Activated CD8-positive, alpha-beta T cell treated with anti-CD3 and anti-CD28 coated beads, Interleukin-2, amount 10 ng/mL, durations not matched to agents 7 days and 5 days (primary cell): ENCODE measurements around the gene BRD4. TPM values are rescaled to one million over a fixed set of nuclear protein-coding genes. Genes with fewer than 3 reads are reported as not detected.
A peak's percentile ranks its signal among the peaks of the same experiment; 100 is the strongest.
"Not testable (repeated sequence)": the region's sequence is repeated elsewhere in the genome, so short reads cannot be mapped to it uniquely, and the experiment has no call there.

Experiments used
- ATAC-seq: fragments of 150-1000 bp; cut with Tn5 transposase; one replicate; pipeline ENCODE4 v1.10.0; 2021; ENCODE audit warnings: moderate library complexity
- CTCF ChIA-PET: fragments of 350-600 bp; sonication (Branson Sonifier 250); formaldehyde crosslinking; loops from one replicate; lab custom pipeline; 2021; ENCODE audit warnings: antibody characterized with exemption; lab: Charles Lee
- POLR2A ChIA-PET: fragments of 350-600 bp; sonication (Branson Sonifier 250); formaldehyde crosslinking; loops from one replicate; lab custom pipeline; 2021; ENCODE audit warnings: antibody characterized with exemption; lab: Charles Lee
- DNase-seq: peaks from one replicate; pipeline ENCODE4 v3.0.0-alpha.2; 2020
- H3K27ac Mint-ChIP-seq: one replicate; pipeline ENCODE4 v1.8.0; 2021; ENCODE audit warnings: mild to moderate bottlenecking, mixed read lengths
- H3K27me3 Mint-ChIP-seq: one replicate; pipeline ENCODE4 v1.8.0; 2021; ENCODE audit warnings: low read depth, mixed read lengths
- H3K36me3 Mint-ChIP-seq: one replicate; pipeline ENCODE4 v1.8.0; 2021; ENCODE audit warnings: low read depth, mixed read lengths
- H3K4me1 Mint-ChIP-seq: one replicate; pipeline ENCODE4 v1.8.0; 2021; ENCODE audit warnings: low read depth, mixed read lengths
- H3K4me3 Mint-ChIP-seq: one replicate; pipeline ENCODE4 v1.8.0; 2021; ENCODE audit warnings: mild to moderate bottlenecking, mixed read lengths
- H3K9me3 Mint-ChIP-seq: one replicate; pipeline ENCODE4 v1.8.0; 2022; ENCODE audit warnings: mixed read lengths; ENCODE audit not compliant: insufficient read depth
- total RNA-seq, 2 experiments: library from RNA; stranded (reverse); gene quantifications; one replicate each; pipeline ENCODE4 v1.2.3, GENCODE V29; 2021

BRD4 gene
- total RNA-seq, 2 experiments from 2014 or later, result 102 to 108 TPM

DNA sequence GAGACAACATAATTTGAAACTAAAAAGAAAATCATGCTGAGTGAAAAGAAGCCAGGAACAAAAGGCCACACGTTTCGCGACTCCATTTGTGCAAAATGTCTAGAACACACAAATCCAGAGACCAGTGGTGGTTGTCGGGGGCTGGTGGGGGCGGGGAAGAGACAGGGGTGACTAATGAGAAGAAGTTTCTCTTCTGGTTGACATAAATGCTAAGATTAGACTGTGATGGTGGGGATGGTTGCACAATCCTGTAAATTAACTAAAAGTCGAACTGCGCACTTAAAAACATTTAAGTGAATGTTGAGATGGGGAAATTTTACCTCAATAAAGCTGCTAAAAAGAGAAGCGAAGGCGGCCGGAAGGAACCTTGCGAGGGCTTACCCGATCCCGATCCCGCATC, 40.1 kb upstream of the BRD4 start:
- ATAC-seq, result no peak
- Mint-ChIP-seq H3K27me3 (no peaks in the 10 kb centered on the region), H3K4me3 (no peak overlapping the region), H3K27ac (no peak overlapping the region), H3K9me3 (no peaks in the 10 kb centered on the region), H3K36me3 (peaks cover 52% of the 10 kb centered on the region), H3K4me1 (peaks cover 14% of the 10 kb centered on the region)
- CTCF ChIA-PET, result no interaction called here
- DNase-seq, result no peak
- POLR2A ChIA-PET, result no interaction called here

DNA sequence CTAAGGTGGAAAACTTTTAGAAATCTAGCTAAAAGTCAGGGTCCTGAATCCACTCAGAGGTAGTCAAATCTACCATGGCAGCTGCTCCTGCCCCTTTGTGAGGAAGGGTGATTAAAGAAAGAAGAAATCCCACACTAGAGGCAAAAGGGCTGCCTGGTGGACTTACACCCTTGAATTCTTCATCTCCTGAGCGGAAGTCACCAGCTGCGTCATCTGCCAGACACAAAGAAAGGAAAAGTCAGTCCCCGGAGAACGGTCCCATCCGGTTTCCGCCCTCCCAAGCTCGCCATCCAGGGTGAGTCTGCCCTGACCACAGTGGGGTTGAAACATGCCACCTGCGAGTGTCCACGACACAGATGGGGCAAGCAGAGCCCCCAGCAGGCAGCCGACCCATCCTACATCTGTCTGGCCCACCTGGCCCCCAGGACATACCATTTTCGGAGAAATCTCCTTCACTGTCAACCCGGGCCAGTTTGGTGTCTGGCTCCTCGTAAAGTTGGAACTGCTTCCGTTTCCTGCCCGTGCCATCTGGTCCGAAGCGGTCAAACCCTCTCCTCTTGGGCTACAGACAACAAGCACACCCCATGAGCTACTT, 39.5 kb upstream of the BRD4 start:
- ChIA-PET POLR2A (no interaction called here), CTCF (no interaction called here)
- DNase-seq (no peak), ATAC-seq (no peak)
- Mint-ChIP-seq H3K4me1 (peaks cover 10% of the 10 kb centered on the region), H3K9me3 (no peaks in the 10 kb centered on the region), H3K36me3 (peaks cover 54% of the 10 kb centered on the region), H3K27ac (no peak overlapping the region), H3K4me3 (no peak overlapping the region), H3K27me3 (no peaks in the 10 kb centered on the region)

DNA sequence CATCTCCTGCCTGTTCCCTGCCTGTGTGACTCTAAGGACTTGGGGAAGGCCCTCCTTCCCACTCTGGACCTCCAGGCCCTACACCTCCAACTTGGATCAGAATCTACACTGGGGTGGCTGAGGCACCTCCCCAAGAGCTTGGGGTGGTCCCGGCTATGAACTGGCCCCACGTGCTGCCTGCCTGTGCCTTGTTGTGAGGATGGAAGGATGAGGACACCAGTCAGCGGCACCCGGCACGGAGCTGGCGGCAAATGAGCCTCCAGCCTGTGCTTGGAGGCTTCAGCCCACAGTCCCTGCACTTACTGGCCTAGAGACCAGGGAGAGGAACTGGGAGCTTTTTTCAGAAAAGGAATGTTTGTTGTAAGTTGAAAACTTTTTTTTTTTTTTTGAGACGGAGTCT, 38.8 kb upstream of the BRD4 start:
- Mint-ChIP-seq H3K4me1 (peaks cover 6% of the 10 kb centered on the region), H3K4me3 (no peak overlapping the region), H3K9me3 (no peaks in the 10 kb centered on the region), H3K27ac (no peak overlapping the region), H3K36me3 (peaks cover 54% of the 10 kb centered on the region), H3K27me3 (no peaks in the 10 kb centered on the region)
- POLR2A ChIA-PET, result no interaction called here
- no peak for ATAC-seq
- no peak for DNase-seq
- CTCF ChIA-PET, result no interaction called here

DNA sequence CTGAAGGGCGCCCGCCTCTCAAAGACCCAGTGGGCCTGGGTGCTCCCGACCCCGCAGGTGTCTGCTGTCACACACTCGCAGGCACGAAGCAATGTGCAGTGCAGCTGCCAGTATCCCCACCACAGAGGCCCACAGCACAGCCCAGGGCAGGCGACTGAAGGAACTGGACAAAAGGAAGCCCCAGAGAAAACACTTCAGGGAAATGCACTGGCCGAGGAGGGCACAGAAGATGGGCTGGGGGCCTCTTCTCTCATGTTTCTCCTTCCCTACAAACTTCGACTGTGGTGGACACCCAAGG, 37.2 kb upstream of the BRD4 start:
- ChIA-PET CTCF (no interaction called here), POLR2A (no interaction called here)
- H3K27me3 Mint-ChIP-seq, result no peaks in the 10 kb centered on the region
- H3K27ac Mint-ChIP-seq, result no peak overlapping the region
- H3K4me1 Mint-ChIP-seq, result peaks cover 3% of the 10 kb centered on the region
- ATAC-seq, result no peak
- no peak for DNase-seq
- no peaks in the 10 kb centered on the region for H3K9me3 Mint-ChIP-seq
- peaks cover 62% of the 10 kb centered on the region for H3K36me3 Mint-ChIP-seq
- no peak overlapping the region for H3K4me3 Mint-ChIP-seq

DNA sequence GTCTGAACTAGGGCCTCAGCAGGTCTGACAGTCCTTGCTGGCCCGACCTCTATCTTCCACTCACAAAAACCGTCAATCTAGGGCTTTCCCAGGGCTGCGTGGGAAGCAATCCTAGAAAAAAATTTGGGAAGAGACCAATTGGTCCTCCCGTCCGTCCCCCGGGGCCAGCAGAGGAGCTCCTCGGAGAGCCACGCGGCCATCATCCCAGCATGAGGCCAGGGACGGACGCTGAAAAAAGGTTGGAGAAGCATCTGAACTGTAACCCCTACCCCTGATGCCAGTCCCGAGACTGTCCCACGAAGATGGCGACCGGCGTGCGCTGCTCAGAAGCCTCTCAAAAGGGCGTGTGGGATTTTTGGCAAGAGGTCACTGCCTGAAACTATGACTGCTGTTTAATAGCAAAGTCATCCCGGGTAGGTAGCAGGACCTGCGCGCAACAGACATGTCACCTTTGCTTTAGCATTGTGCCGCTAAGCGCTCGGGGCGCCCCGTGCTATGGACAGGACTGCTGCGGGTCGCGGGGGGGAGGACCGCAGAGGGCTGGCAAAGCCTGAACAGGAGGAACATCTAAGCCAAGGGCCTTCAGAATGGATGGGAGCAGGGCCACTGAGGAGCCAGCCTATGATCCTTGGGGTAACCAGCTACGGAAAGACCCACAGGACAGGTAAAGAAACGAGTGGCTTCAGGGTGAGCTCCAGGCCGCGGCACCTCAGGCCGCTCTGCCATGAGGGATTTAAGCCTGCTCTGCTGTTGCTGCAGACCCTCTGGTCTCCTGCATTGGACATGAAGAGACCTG, 36.7 kb upstream of the BRD4 start:
- DNase-seq (no peak), ATAC-seq (no peak)
- H3K36me3 Mint-ChIP-seq, result peaks cover 62% of the 10 kb centered on the region
- ChIA-PET POLR2A (no interaction called here), CTCF (no interaction called here)
- H3K4me3 Mint-ChIP-seq, result no peak overlapping the region
- no peaks in the 10 kb centered on the region for H3K9me3 Mint-ChIP-seq
- H3K4me1 Mint-ChIP-seq, result peaks cover 3% of the 10 kb centered on the region
- H3K27me3 Mint-ChIP-seq, result no peaks in the 10 kb centered on the region
- no peak overlapping the region for H3K27ac Mint-ChIP-seq

DNA sequence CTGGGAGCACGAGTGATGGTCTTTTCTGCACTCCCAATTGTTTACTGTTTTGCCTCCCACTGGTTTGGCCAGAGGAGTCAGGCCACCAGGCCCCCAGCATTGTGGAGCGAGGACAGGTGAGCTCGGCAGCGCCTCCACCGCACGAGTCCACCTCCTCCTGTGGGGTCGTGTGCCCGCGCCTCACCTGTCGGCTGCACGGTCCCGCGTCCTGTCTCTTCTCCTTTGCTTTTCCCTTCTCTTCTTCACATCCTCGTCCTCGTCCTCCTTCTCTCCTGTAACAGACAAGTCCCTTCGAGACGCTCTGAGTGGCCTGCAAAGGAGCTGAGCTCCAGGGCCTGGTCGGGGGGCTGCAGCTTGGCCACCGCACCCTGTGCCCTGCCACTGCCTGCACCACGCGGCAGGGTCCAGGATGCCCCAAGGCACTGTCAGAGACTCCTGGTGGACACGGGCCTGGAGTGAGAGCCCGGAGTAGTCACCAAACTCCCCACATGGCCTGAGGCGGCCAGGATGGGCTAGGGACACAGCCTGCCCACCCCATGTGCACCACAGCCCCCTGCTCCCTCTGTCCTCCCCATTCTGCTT, 35.8 kb upstream of the BRD4 start:
- no peaks in the 10 kb centered on the region for H3K27me3 Mint-ChIP-seq
- DNase-seq (no peak), ATAC-seq (no peak)
- H3K27ac Mint-ChIP-seq, result no peak overlapping the region
- peaks cover 59% of the 10 kb centered on the region for H3K36me3 Mint-ChIP-seq
- H3K4me3 Mint-ChIP-seq, result no peak overlapping the region
- POLR2A ChIA-PET, result no interaction called here
- CTCF ChIA-PET, result no interaction called here
- no peaks in the 10 kb centered on the region for H3K4me1 Mint-ChIP-seq
- H3K9me3 Mint-ChIP-seq, result no peaks in the 10 kb centered on the region

DNA sequence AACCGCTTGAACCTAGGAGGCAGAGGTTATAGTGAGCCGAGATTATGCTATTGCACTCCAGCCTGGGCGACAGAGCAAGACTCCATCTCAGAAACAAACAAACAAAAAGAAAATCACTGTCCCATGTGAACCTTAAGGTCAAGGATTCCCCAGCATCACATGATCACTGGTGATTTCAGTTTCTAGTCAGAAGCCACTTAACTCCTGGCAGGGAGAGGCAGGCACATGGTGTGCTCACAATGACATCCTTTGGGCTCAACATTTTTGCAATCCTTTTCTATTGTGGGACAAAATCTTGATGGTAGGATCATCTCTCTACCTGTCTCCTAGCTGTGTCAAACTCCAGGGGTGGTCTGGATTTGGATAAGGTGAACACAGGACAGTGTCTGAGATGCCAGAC, 35.1 kb upstream of the BRD4 start:
- ChIA-PET POLR2A (interaction anchor here (0.6 kb wide), 1 partner anchor 124 kb away, joined by 3 read pairs; no protein-coding TSS in a partner anchor), CTCF (no interaction called here)
- Mint-ChIP-seq H3K4me3 (no peak overlapping the region), H3K36me3 (peaks cover 57% of the 10 kb centered on the region), H3K9me3 (no peaks in the 10 kb centered on the region), H3K4me1 (no peaks in the 10 kb centered on the region), H3K27me3 (no peaks in the 10 kb centered on the region), H3K27ac (no peak overlapping the region)
- ATAC-seq (no peak), DNase-seq (no peak)

DNA sequence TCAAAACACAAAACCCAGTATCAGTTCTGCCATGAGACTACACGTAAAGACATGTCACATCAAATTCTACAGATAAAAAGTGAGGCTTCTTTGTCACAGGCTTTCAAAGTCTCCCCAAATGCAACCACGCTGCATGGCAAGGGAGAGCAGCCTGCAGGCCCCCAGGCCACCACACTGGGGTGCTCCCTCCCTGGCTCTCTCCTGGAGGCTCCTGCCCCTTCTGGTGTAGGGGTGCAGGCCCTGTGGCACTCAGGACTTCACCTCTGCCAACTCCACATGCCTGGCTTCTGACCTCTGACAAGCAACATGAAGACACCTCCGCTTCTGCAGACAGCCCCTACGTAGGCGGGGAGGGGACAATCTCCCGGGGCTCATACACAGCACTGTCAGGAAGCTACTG, 32.9 kb upstream of the BRD4 start:
- H3K4me1 Mint-ChIP-seq, result peaks cover 5% of the 10 kb centered on the region
- no peak overlapping the region for H3K4me3 Mint-ChIP-seq
- ChIA-PET CTCF (no interaction called here), POLR2A (interaction anchor here (0.8 kb wide), 1 partner anchor 12 kb away, joined by 3 read pairs; no protein-coding TSS in a partner anchor)
- DNase-seq (no peak), ATAC-seq (peak; percentile 34)
- H3K27me3 Mint-ChIP-seq, result no peaks in the 10 kb centered on the region
- no peak overlapping the region for H3K27ac Mint-ChIP-seq
- peaks cover 61% of the 10 kb centered on the region for H3K36me3 Mint-ChIP-seq
- no peaks in the 10 kb centered on the region for H3K9me3 Mint-ChIP-seq

DNA sequence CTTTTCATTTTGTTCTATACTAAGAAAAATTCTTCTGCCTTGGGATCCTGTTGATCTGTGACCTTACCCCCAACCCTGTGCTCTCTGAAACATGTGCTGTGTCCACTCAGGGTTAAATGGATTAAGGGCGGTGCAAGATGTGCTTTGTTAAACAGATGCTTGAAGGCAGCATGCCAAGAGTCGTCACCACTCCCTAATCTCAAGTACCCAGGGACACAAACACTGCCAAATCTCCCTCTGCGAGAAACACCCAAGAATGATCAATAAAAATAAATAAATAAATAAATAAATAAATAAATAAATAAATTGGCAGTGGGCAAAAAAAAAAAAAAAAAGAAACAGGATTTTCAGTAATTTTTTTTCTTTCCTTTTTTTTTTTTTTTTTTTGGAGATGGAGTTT, 31.5 kb upstream of the BRD4 start:
- H3K36me3 Mint-ChIP-seq, result peaks cover 60% of the 10 kb centered on the region
- ATAC-seq, H3K27me3 Mint-ChIP-seq, POLR2A ChIA-PET, H3K4me1 Mint-ChIP-seq, H3K9me3 Mint-ChIP-seq, H3K27ac Mint-ChIP-seq, DNase-seq, H3K4me3 Mint-ChIP-seq, CTCF ChIA-PET: not testable (repeated sequence)

DNA sequence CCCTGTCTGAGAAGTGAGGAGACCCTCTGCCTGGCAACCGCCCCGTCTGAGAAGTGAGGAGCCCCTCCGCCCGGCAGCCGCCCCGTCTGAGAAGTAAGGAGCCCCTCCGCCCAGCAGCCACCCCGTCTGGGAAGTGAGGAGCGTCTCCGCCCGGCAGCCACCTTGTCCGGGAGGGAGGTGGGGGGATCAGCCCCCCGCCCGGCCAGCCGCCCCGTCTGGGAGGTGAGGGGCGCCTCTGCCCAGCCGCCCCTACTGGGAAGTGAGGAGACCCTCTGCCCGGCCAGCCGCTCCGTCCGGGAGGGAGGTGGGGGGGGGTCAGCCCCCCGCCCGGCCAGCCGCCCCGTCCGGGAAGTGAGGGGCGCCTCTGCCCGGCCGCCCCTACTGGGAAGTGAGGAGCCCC, 30.7 kb upstream of the BRD4 start:
- H3K9me3 Mint-ChIP-seq, H3K4me1 Mint-ChIP-seq, H3K4me3 Mint-ChIP-seq, DNase-seq, ATAC-seq, CTCF ChIA-PET, H3K27ac Mint-ChIP-seq, H3K27me3 Mint-ChIP-seq, POLR2A ChIA-PET: not testable (repeated sequence)
- peaks cover 63% of the 10 kb centered on the region for H3K36me3 Mint-ChIP-seq

DNA sequence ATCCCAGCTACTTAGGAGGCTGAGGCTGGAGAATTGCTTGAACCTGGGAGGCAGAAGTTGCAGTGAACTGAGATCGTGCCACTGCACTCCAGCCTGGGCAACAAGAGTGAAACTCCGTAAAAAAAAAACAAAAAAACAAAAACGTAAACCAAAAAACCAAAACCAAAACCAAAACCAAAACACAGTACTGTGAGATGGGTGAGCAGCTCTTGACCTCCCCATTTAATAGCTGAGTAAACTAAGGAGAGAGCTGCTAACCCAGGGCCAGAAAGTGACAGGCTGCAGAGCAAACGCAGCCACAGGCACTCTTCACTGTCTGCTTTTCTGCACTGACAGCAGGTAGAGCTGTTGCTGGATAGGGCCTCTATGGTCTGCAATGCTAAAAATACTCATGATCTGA, 27.7 kb upstream of the BRD4 start:
- H3K4me3 Mint-ChIP-seq, ATAC-seq, H3K27ac Mint-ChIP-seq, H3K27me3 Mint-ChIP-seq, H3K9me3 Mint-ChIP-seq, DNase-seq, H3K4me1 Mint-ChIP-seq: not testable (repeated sequence)
- ChIA-PET POLR2A (interaction anchor here (2.3 kb wide), 1 partner anchor 19 kb away, joined by 8 read pairs; no protein-coding TSS in a partner anchor), CTCF (interaction anchor here (1.3 to 2.2 kb wide), 2 partner anchors 20 to 59 kb away, joined by 4 to 7 read pairs; partner anchors contain the start of genes AKAP8 and AKAP8L)
- H3K36me3 Mint-ChIP-seq, result peaks cover 59% of the 10 kb centered on the region

DNA sequence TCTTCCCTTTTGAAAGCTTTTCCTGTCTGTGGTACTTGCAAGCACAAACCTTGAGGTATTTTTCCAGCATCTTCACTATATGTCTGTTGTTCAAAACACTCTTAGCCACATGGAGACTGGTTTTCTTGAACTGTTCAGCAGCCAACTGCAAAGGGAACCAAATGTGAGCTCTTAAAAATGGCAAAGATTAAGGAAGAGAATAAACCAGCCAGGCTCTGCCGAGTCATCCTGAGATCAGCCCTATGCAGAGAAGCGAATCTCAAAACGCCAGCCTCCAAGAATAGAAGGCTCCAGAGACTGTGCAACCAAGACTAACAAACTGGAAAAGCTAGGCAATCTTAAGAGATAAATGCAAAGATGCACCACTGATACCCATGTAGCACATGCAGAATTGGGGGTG, 26.6 kb upstream of the BRD4 start:
- H3K9me3 Mint-ChIP-seq, result no peaks in the 10 kb centered on the region
- peak overlapping the region; percentile 58 for H3K27ac Mint-ChIP-seq
- ChIA-PET POLR2A (interaction anchor here (2.3 kb wide), 1 partner anchor 20 kb away, joined by 8 read pairs; no protein-coding TSS in a partner anchor), CTCF (interaction anchor here (0.7 to 2.2 kb wide), 3 partner anchors 60 to 209 kb away, joined by 3 to 7 read pairs (median 3); partner anchors contain the start of gene AKAP8L)
- no peaks in the 10 kb centered on the region for H3K27me3 Mint-ChIP-seq
- H3K36me3 Mint-ChIP-seq, result peaks cover 67% of the 10 kb centered on the region
- H3K4me1 Mint-ChIP-seq, result peaks cover 5% of the 10 kb centered on the region
- no peak overlapping the region for H3K4me3 Mint-ChIP-seq
- no peak for DNase-seq
- no peak for ATAC-seq
